ENCODE results near the gene KCNIP2. TPM values are rescaled to one million over a fixed set of nuclear protein-coding genes. Genes with fewer than 3 reads are reported as not detected.
A peak's percentile ranks its signal among the peaks of the same experiment; 100 is the strongest.

Gene KCNIP2
- total RNA-seq, 1 donor: 1.4 TPM

GRCh38 chr10:101834341-101834740 lies 9.3 kb downstream of the KCNIP2 start:
- DNase-seq (ENCODE audit: insufficient read length, low spot score, missing footprints): peak; percentile 18
- H3K79me2 ChIP-seq (ENCODE audit: insufficient read depth, low read length): no peaks in the 10 kb centered on the region
- no peaks in the 10 kb centered on the region for H3K27me3 ChIP-seq (ENCODE audit: insufficient read depth, low read length)
- no peak for TF ChIP-seq CTCF (IDR thresholded peaks at IDR 0.05; ENCODE audit: extremely low read depth, low read depth, low read length)
- H4K20me1 ChIP-seq (ENCODE audit: insufficient read depth, low read length): peaks cover 18% of the 10 kb centered on the region
- no peak overlapping the region for H3K4me2 ChIP-seq (ENCODE audit: insufficient read depth, low read length)
- H2AFZ ChIP-seq (ENCODE audit: low read length): no peak overlapping the region
- H3K9me3 ChIP-seq (ENCODE audit: low read depth, low read length): no peaks in the 10 kb centered on the region
- H3K36me3 ChIP-seq (ENCODE audit: insufficient read depth, low read length): no peaks in the 10 kb centered on the region
- H3K4me1 ChIP-seq (ENCODE audit: insufficient read depth, low read length): peaks cover 16% of the 10 kb centered on the region
- no peak overlapping the region for H3K4me3 ChIP-seq (ENCODE audit: insufficient read depth, low read length)
- no peak overlapping the region for H3K27ac ChIP-seq (ENCODE audit: low read depth, low read length)

DNA sequence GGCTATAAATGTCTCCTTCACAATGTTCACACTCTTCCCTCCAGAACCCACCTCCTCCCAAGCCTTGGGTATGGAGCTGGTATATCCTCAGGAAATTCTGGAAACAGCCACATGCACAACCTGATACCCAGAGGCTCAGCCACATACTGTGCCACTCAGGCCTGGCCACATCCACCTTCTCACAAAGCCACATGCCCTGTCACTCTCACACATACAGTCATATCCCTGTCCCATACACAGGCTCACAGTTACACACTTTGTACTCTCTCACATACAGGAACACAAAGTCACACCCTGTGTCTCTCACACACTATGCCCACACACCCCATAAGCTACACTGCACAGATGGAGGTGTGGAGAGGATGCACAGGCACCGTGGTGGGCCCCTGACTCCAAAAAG lies 10.1 kb downstream of the KCNIP2 start:
- Histone ChIP-seq H3K4me1 (ENCODE audit: insufficient read depth, low read length) (peaks cover 16% of the 10 kb centered on the region), H3K4me3 (ENCODE audit: insufficient read depth, low read length) (no peak overlapping the region), H3K27me3 (ENCODE audit: insufficient read depth, low read length) (no peaks in the 10 kb centered on the region), H3K36me3 (ENCODE audit: insufficient read depth, low read length) (no peaks in the 10 kb centered on the region), H3K27ac (ENCODE audit: low read depth, low read length) (no peak overlapping the region), H4K20me1 (ENCODE audit: insufficient read depth, low read length) (peaks cover 9% of the 10 kb centered on the region), H2AFZ (ENCODE audit: low read length) (no peak overlapping the region), H3K79me2 (ENCODE audit: insufficient read depth, low read length) (no peaks in the 10 kb centered on the region), H3K4me2 (ENCODE audit: insufficient read depth, low read length) (no peak overlapping the region), H3K9me3 (ENCODE audit: low read depth, low read length) (no peaks in the 10 kb centered on the region)
- no peak for TF ChIP-seq CTCF (IDR thresholded peaks at IDR 0.05; ENCODE audit: extremely low read depth, low read depth, low read length)
- DNase-seq (ENCODE audit: insufficient read length, low spot score, missing footprints): no peak

DNA sequence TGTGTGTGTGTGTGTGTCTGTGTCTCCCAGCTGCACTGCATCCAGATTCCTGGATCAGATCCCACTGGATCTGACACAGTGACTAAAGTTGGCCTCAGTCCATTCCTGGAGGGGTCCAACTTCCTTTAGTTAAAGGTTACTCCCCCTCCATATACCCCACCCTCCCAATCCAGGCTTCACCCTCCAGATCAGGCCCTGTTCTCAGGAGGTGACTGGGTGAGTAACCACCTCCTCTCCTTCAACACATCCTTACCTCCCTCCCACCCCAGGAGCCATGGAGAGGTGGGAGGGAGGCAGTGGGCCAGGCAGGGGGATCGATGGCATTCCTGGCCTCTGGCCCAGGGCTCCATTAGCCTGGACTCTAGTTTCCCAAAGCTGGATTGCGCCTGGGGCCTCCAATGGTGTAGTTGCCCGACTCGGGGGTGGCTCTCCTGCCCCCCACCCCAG lies 11.3 kb downstream of the KCNIP2 start:
- no peak overlapping the region for H3K4me2 ChIP-seq (ENCODE audit: insufficient read depth, low read length)
- TF ChIP-seq CTCF (IDR thresholded peaks at IDR 0.05; ENCODE audit: extremely low read depth, low read depth, low read length): no peak
- H3K4me3 ChIP-seq (ENCODE audit: insufficient read depth, low read length): no peak overlapping the region
- no peak for DNase-seq (ENCODE audit: insufficient read length, low spot score, missing footprints)
- no peaks in the 10 kb centered on the region for H3K27me3 ChIP-seq (ENCODE audit: insufficient read depth, low read length)
- H3K27ac ChIP-seq (ENCODE audit: low read depth, low read length): no peak overlapping the region
- H4K20me1 ChIP-seq (ENCODE audit: insufficient read depth, low read length): peaks cover 7% of the 10 kb centered on the region
- no peaks in the 10 kb centered on the region for H3K9me3 ChIP-seq (ENCODE audit: low read depth, low read length)
- H3K79me2 ChIP-seq (ENCODE audit: insufficient read depth, low read length): no peaks in the 10 kb centered on the region
- no peaks in the 10 kb centered on the region for H3K36me3 ChIP-seq (ENCODE audit: insufficient read depth, low read length)
- no peak overlapping the region for H2AFZ ChIP-seq (ENCODE audit: low read length)
- peaks cover 16% of the 10 kb centered on the region for H3K4me1 ChIP-seq (ENCODE audit: insufficient read depth, low read length)

DNA sequence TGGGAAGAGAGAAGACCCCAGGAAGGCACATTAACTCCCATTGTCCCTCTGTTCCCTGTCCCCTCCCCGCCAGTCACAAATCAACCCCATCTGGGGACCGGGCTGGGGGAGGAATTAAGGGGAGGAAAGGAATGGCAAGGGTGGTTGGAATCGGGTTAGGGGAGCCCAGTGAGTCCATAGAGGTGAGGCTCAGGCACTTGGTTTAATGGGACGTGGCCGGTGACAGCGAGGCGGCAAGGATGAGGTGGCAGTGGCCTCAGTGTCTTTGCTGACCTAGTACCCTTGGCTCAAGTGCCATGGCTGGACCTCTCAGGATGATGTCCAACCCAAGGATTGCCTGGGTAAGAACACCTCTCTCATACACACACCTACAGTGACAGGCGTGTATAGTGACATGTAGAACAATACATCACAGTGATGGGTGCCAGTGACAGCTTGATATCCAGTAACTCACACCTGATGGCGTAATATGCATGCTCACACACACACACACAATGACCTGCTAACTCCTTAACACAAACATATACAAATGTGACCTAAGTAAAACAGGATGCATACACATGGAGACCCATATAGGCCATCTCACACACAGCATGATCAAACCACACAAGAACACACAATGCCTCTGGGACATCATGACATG lies 12.3 kb downstream of the KCNIP2 start:
- DNase-seq (ENCODE audit: insufficient read length, low spot score, missing footprints): peak; percentile 37
- peak overlapping the region; percentile 95 for H3K4me2 ChIP-seq (ENCODE audit: insufficient read depth, low read length)
- H3K27ac ChIP-seq (ENCODE audit: low read depth, low read length): peak overlapping the region; percentile 50
- peaks cover 7% of the 10 kb centered on the region for H4K20me1 ChIP-seq (ENCODE audit: insufficient read depth, low read length)
- peak overlapping the region; percentile 89 for H2AFZ ChIP-seq (ENCODE audit: low read length)
- H3K9me3 ChIP-seq (ENCODE audit: low read depth, low read length): no peaks in the 10 kb centered on the region
- no peaks in the 10 kb centered on the region for H3K27me3 ChIP-seq (ENCODE audit: insufficient read depth, low read length)
- H3K4me1 ChIP-seq (ENCODE audit: insufficient read depth, low read length): peaks cover 16% of the 10 kb centered on the region
- TF ChIP-seq CTCF (IDR thresholded peaks at IDR 0.05; ENCODE audit: extremely low read depth, low read depth, low read length): no peak
- H3K36me3 ChIP-seq (ENCODE audit: insufficient read depth, low read length): no peaks in the 10 kb centered on the region
- peak overlapping the region; percentile 79 for H3K4me3 ChIP-seq (ENCODE audit: insufficient read depth, low read length)
- H3K79me2 ChIP-seq (ENCODE audit: insufficient read depth, low read length): no peaks in the 10 kb centered on the region

All from osteoblast (primary cell).